ENCODE measurements around the gene KCNH8.

KCNH8 gene

GRCh38 chr3:19248143-19248542 lies 99.8 kb downstream of the KCNH8 start:
- no peak overlapping the region for H3K27ac ChIP-seq (ENCODE audit: insufficient read depth in 1 of 2, low read depth in 1 of 2, low read length in 2 of 2, poor library complexity in 1 of 2, severe bottlenecking in 2 of 2)
- WGBS (ENCODE audit: insufficient coverage) = 89% methylated on average over 2 of the region's 2 CpGs
- H3K9me3 ChIP-seq (ENCODE audit: control extremely low read depth in 1 of 5, control insufficient read depth in 4 of 5, insufficient read depth in 2 of 5, low read depth in 1 of 5, low read length in 4 of 5) = peaks cover 0 to 12% (median 2%) of the 10 kb centered on the region in 5 experiments
- no peak overlapping the region for H3K4me3 ChIP-seq (ENCODE audit: control insufficient read depth in 1 of 7, extremely low read depth in 1 of 7, insufficient read depth in 4 of 7, low read depth in 2 of 7, low read length in 6 of 7)
- peaks cover 0 to 6% (median 4%) of the 10 kb centered on the region in 4 experiments for H3K4me1 ChIP-seq (ENCODE audit: control extremely low read depth in 1 of 4, control insufficient read depth in 4 of 4, insufficient read depth in 4 of 4, low read length in 3 of 4)
- no peaks in the 10 kb centered on the region for H3K27me3 ChIP-seq (replicated peaks in 2 of 5; ENCODE audit: control insufficient read depth in 4 of 5, insufficient read depth in 5 of 5, low read length in 4 of 5)
- POLR2A ChIA-PET = no interaction called here
- DNase-seq = no peak
- H3K36me3 ChIP-seq (ENCODE audit: control insufficient read depth in 4 of 4, insufficient read depth in 4 of 4, low read length in 3 of 4) = no peaks in the 10 kb centered on the region
- CTCF ChIA-PET = no interaction called here

GRCh38 chr3:19248767-19249166 lies 100.5 kb downstream of the KCNH8 start:
- peaks cover 0 to 12% (median 9%) of the 10 kb centered on the region in 4 experiments for H3K4me1 ChIP-seq (ENCODE audit: control extremely low read depth in 1 of 4, control insufficient read depth in 4 of 4, insufficient read depth in 4 of 4, low read length in 3 of 4)
- DNase-seq = no peak
- H3K27ac ChIP-seq (ENCODE audit: insufficient read depth in 1 of 2, low read depth in 1 of 2, low read length in 2 of 2, poor library complexity in 1 of 2, severe bottlenecking in 2 of 2) = no peak overlapping the region
- no CpG with 5 or more reads among the region's 1 CpG for WGBS (ENCODE audit: insufficient coverage)
- H3K27me3 ChIP-seq (replicated peaks in 2 of 5; ENCODE audit: control insufficient read depth in 4 of 5, insufficient read depth in 5 of 5, low read length in 4 of 5) = no peaks in the 10 kb centered on the region
- H3K36me3 ChIP-seq (ENCODE audit: control insufficient read depth in 4 of 4, insufficient read depth in 4 of 4, low read length in 3 of 4) = no peaks in the 10 kb centered on the region
- H3K9me3 ChIP-seq (ENCODE audit: control extremely low read depth in 1 of 5, control insufficient read depth in 4 of 5, insufficient read depth in 2 of 5, low read depth in 1 of 5, low read length in 4 of 5) = peaks cover 0 to 12% (median 2%) of the 10 kb centered on the region in 5 experiments
- CTCF ChIA-PET = no interaction called here
- POLR2A ChIA-PET = no interaction called here
- no peak overlapping the region for H3K4me3 ChIP-seq (ENCODE audit: control insufficient read depth in 1 of 7, extremely low read depth in 1 of 7, insufficient read depth in 4 of 7, low read depth in 2 of 7, low read length in 6 of 7)

GRCh38 chr3:19250959-19251610 lies 102.8 kb downstream of the KCNH8 start:
- peaks cover 7 to 25% (median 20%) of the 10 kb centered on the region in 4 experiments for H3K4me1 ChIP-seq (ENCODE audit: control extremely low read depth in 1 of 4, control insufficient read depth in 4 of 4, insufficient read depth in 4 of 4, low read length in 3 of 4)
- no peak overlapping the region for H3K27ac ChIP-seq (ENCODE audit: insufficient read depth in 1 of 2, low read depth in 1 of 2, low read length in 2 of 2, poor library complexity in 1 of 2, severe bottlenecking in 2 of 2)
- peaks cover 0 to 6% (median 5%) of the 10 kb centered on the region in 5 experiments for H3K9me3 ChIP-seq (ENCODE audit: control extremely low read depth in 1 of 5, control insufficient read depth in 4 of 5, insufficient read depth in 2 of 5, low read depth in 1 of 5, low read length in 4 of 5)
- POLR2A ChIA-PET = no interaction called here
- DNase-seq = no peak
- peaks cover 0 to 2% (median 0%) of the 10 kb centered on the region in 4 experiments for H3K36me3 ChIP-seq (ENCODE audit: control insufficient read depth in 4 of 4, insufficient read depth in 4 of 4, low read length in 3 of 4)
- WGBS (ENCODE audit: insufficient coverage) = 91% methylated on average over 3 of the region's 6 CpGs
- H3K4me3 ChIP-seq (ENCODE audit: control insufficient read depth in 1 of 7, extremely low read depth in 1 of 7, insufficient read depth in 4 of 7, low read depth in 2 of 7, low read length in 6 of 7) = no peak overlapping the region
- H3K27me3 ChIP-seq (replicated peaks in 2 of 5; ENCODE audit: control insufficient read depth in 4 of 5, insufficient read depth in 5 of 5, low read length in 4 of 5) = no peaks in the 10 kb centered on the region
- CTCF ChIA-PET = interaction anchor here (1.5 kb wide), 1 partner anchor 11 kb away, joined by 4 read pairs; no protein-coding TSS in a partner anchor

GRCh38 chr3:19254189-19254588 lies 105.9 kb downstream of the KCNH8 start:
- peaks cover 7 to 25% (median 20%) of the 10 kb centered on the region in 4 experiments for H3K4me1 ChIP-seq (ENCODE audit: control extremely low read depth in 1 of 4, control insufficient read depth in 4 of 4, insufficient read depth in 4 of 4, low read length in 3 of 4)
- H3K4me3 ChIP-seq (ENCODE audit: control insufficient read depth in 1 of 7, extremely low read depth in 1 of 7, insufficient read depth in 4 of 7, low read depth in 2 of 7, low read length in 6 of 7) = peak overlapping the region in 1 of 7 experiments; percentile 4
- peak; percentile 41 to 88 (median 82) for DNase-seq
- ChIA-PET POLR2A (no interaction called here), CTCF (no interaction called here)
- H3K36me3 ChIP-seq (ENCODE audit: control insufficient read depth in 4 of 4, insufficient read depth in 4 of 4, low read length in 3 of 4) = peaks cover 0 to 2% (median 0%) of the 10 kb centered on the region in 4 experiments
- H3K9me3 ChIP-seq (ENCODE audit: control extremely low read depth in 1 of 5, control insufficient read depth in 4 of 5, insufficient read depth in 2 of 5, low read depth in 1 of 5, low read length in 4 of 5) = peaks cover 0 to 16% (median 6%) of the 10 kb centered on the region in 5 experiments
- peak overlapping the region in 1 of 2 experiments; percentile 32 for H3K27ac ChIP-seq (ENCODE audit: insufficient read depth in 1 of 2, low read depth in 1 of 2, low read length in 2 of 2, poor library complexity in 1 of 2, severe bottlenecking in 2 of 2)
- 0% methylated on average over 1 of the region's 2 CpGs for WGBS (ENCODE audit: insufficient coverage)
- H3K27me3 ChIP-seq (replicated peaks in 2 of 5; ENCODE audit: control insufficient read depth in 4 of 5, insufficient read depth in 5 of 5, low read length in 4 of 5) = no peaks in the 10 kb centered on the region

- ChIA-PET CTCF (interaction anchor here (1.5 kb wide), 1 partner anchor 612 kb away, joined by 4 read pairs; no protein-coding TSS in a partner anchor), POLR2A (no interaction called here)
Measured at GRCh38 chr3:19254784-19255338, 106.6 kb downstream of the KCNH8 start.

GRCh38 chr3:19256313-19256712 lies 108.0 kb downstream of the KCNH8 start:
- peaks cover 0 to 16% (median 6%) of the 10 kb centered on the region in 5 experiments for H3K9me3 ChIP-seq (ENCODE audit: control extremely low read depth in 1 of 5, control insufficient read depth in 4 of 5, insufficient read depth in 2 of 5, low read depth in 1 of 5, low read length in 4 of 5)

More at GRCh38 chr3:19254784-19255338, 106.6 kb downstream of the KCNH8 start:
- Histone ChIP-seq H3K9me3 (ENCODE audit: control extremely low read depth in 1 of 5, control insufficient read depth in 4 of 5, insufficient read depth in 2 of 5, low read depth in 1 of 5, low read length in 4 of 5) (peaks cover 0 to 16% (median 6%) of the 10 kb centered on the region in 5 experiments), H3K27ac (ENCODE audit: insufficient read depth in 1 of 2, low read depth in 1 of 2, low read length in 2 of 2, poor library complexity in 1 of 2, severe bottlenecking in 2 of 2) (peak overlapping the region in 1 of 2 experiments; percentile 32), H3K4me1 (ENCODE audit: control extremely low read depth in 1 of 4, control insufficient read depth in 4 of 4, insufficient read depth in 4 of 4, low read length in 3 of 4) (peaks cover 7 to 25% (median 21%) of the 10 kb centered on the region in 4 experiments), H3K36me3 (ENCODE audit: control insufficient read depth in 4 of 4, insufficient read depth in 4 of 4, low read length in 3 of 4) (peaks cover 0 to 2% (median 0%) of the 10 kb centered on the region in 4 experiments), H3K4me3 (ENCODE audit: control insufficient read depth in 1 of 7, extremely low read depth in 1 of 7, insufficient read depth in 4 of 7, low read depth in 2 of 7, low read length in 6 of 7) (no peak overlapping the region), H3K27me3 (replicated peaks in 2 of 5; ENCODE audit: control insufficient read depth in 4 of 5, insufficient read depth in 5 of 5, low read length in 4 of 5) (no peaks in the 10 kb centered on the region)
- 77% methylated on average over 4 of the region's 5 CpGs for WGBS (ENCODE audit: insufficient coverage)
- peak in 1 of 3 donors; percentile 17 for DNase-seq

GRCh38 chr3:19263606-19264005 lies 115.3 kb downstream of the KCNH8 start:
- Histone ChIP-seq H3K4me1 (ENCODE audit: control extremely low read depth in 1 of 4, control insufficient read depth in 4 of 4, insufficient read depth in 4 of 4, low read length in 3 of 4) (peaks cover 0 to 7% (median 0%) of the 10 kb centered on the region in 4 experiments), H3K4me3 (ENCODE audit: control insufficient read depth in 1 of 7, extremely low read depth in 1 of 7, insufficient read depth in 4 of 7, low read depth in 2 of 7, low read length in 6 of 7) (no peak overlapping the region), H3K36me3 (ENCODE audit: control insufficient read depth in 4 of 4, insufficient read depth in 4 of 4, low read length in 3 of 4) (no peaks in the 10 kb centered on the region), H3K9me3 (ENCODE audit: control extremely low read depth in 1 of 5, control insufficient read depth in 4 of 5, insufficient read depth in 2 of 5, low read depth in 1 of 5, low read length in 4 of 5) (no peaks in the 10 kb centered on the region), H3K27me3 (replicated peaks in 2 of 5; ENCODE audit: control insufficient read depth in 4 of 5, insufficient read depth in 5 of 5, low read length in 4 of 5) (no peaks in the 10 kb centered on the region), H3K27ac (ENCODE audit: insufficient read depth in 1 of 2, low read depth in 1 of 2, low read length in 2 of 2, poor library complexity in 1 of 2, severe bottlenecking in 2 of 2) (no peak overlapping the region)
- 93% methylated on average over 3 of the region's 3 CpGs for WGBS (ENCODE audit: insufficient coverage)
- no peak for DNase-seq
- ChIA-PET POLR2A (no interaction called here), CTCF (no interaction called here)

More at GRCh38 chr3:19256313-19256712, 108.0 kb downstream of the KCNH8 start:
- Histone ChIP-seq H3K36me3 (ENCODE audit: control insufficient read depth in 4 of 4, insufficient read depth in 4 of 4, low read length in 3 of 4) (peaks cover 0 to 2% (median 0%) of the 10 kb centered on the region in 4 experiments), H3K4me1 (ENCODE audit: control extremely low read depth in 1 of 4, control insufficient read depth in 4 of 4, insufficient read depth in 4 of 4, low read length in 3 of 4) (peaks cover 7 to 26% (median 21%) of the 10 kb centered on the region in 4 experiments), H3K4me3 (ENCODE audit: control insufficient read depth in 1 of 7, extremely low read depth in 1 of 7, insufficient read depth in 4 of 7, low read depth in 2 of 7, low read length in 6 of 7) (no peak overlapping the region), H3K27me3 (replicated peaks in 2 of 5; ENCODE audit: control insufficient read depth in 4 of 5, insufficient read depth in 5 of 5, low read length in 4 of 5) (no peaks in the 10 kb centered on the region), H3K27ac (ENCODE audit: insufficient read depth in 1 of 2, low read depth in 1 of 2, low read length in 2 of 2, poor library complexity in 1 of 2, severe bottlenecking in 2 of 2) (no peak overlapping the region)
- DNase-seq = no peak
- ChIA-PET CTCF (interaction anchor here (1.5 kb wide), 1 partner anchor 610 kb away, joined by 4 read pairs; no protein-coding TSS in a partner anchor), POLR2A (no interaction called here)
- no CpG with 5 or more reads among the region's 5 CpGs for WGBS (ENCODE audit: insufficient coverage)

Data from common myeloid progenitor, CD34-positive (primary cell).